Metanephros (tissue), 2 donors: ENCODE data around the gene PPIAL4G. TPM values are rescaled to one million over a fixed set of nuclear protein-coding genes. Genes with fewer than 3 reads are reported as not detected.

ENCODE experiments used
- small RNA-seq: library from RNA; depleted of rRNA; stranded (forward); fragments of <200 nt; gene quantifications from one replicate; pipeline ENCODE3, GENCODE V24; 2014; ENCODE audit warnings: low replicate concordance
- total RNA-seq: library from RNA; depleted of rRNA; stranded (reverse); fragments of >200 nt; gene quantifications from one replicate; pipeline ENCODE4 v1.2.3, GENCODE V29; 2014

The PPIAL4G gene
- 0.12 TPM for total RNA-seq

GRCh38 chr1:148483029-148483428, at the start of gene PPIAL4G:
Gene PPIAL4G, minus strand, starts transcription at chr1:148483302. Its CDS starts 50 bp downstream, at chr1:148483252.

Small RNAs within 50 kb of the gene (small RNA-seq; reads per million reads assigned to genes)
- 0.35 reads per million, percentile 41 among the genes with 10 or more reads in this experiment for gene RF00003

Other genes starting within 250 kb of the PPIAL4G start
- gene NBPF14, start 112.7 kb upstream of the PPIAL4G start, total RNA-seq = 72.7 TPM